Measurements from ENCODE around the gene RPL36A.

Gene RPL36A

DNA sequence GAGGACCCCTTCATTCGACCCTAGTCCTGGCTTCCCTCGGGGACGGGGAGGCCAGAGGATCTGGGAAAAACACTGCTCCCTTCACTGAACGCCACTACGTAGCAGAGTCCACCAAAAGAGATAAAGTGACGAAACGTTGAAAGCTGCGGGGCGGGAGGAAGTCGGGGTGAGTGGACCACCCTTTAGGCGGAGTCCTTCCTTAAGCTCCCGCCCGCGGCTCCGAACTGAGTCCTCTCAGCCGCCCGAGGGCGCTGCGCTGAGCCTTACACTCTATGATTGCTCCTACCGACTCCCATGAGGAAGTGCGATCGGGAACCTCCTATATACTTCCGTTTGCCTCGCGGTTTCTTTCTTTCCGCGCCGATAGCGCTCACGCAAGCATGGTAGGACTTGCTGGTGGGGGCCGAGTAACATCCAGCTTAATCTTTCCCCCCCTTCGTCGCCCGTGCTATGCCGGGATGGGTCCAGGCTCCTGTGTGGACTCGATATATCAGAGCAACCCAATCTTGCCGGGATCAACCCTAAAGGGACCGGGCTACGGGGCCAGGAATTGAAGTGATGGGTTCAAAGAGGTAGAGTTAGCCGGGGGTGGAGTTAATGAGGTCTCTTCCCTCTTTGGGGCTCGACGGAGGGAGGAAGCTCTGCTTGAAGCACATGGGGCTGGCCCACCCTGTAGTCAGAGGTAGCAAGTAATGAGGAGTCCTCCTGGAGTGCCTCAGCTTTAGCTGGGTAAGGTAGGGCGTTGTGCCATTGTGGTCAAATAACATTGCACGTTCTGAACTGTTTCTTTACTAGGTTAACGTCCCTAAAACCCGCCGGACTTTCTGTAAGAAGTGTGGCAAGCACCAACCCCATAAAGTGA, at the start of gene RPL36A:
TSS of gene RPL36A (plus strand) at position 348 of the 862 bp plus-strand sequence. CDS start at position 381, 33 bp downstream.
- Histone ChIP-seq H3K27me3 (ENCODE audit: control insufficient read depth, insufficient read depth, low read length) (no peaks in the 10 kb centered on the region), H3K4me3 (ENCODE audit: low read length) (peak within 1 kb of the TSS; percentile 98), H3K9me3 (ENCODE audit: control insufficient read depth, insufficient read depth, low read length) (no peaks in the 10 kb centered on the region), H3K27ac (ENCODE audit: low read length) (no peak within 1 kb of the TSS), H3K36me3 (ENCODE audit: control insufficient read depth, insufficient read depth, low read length) (peaks cover 12% of the 10 kb centered on the region; the same call in 1 of the 2 replicates), H3K4me1 (ENCODE audit: control insufficient read depth, insufficient read depth, low read length) (no peaks in the 10 kb centered on the region)
- WGBS (ENCODE audit: insufficient coverage, insufficient read length) = no CpG with 5 or more reads among the region's 47 CpGs
- DNase-seq (ENCODE audit: low read depth, low spot score) = peak; percentile 67

DNA sequence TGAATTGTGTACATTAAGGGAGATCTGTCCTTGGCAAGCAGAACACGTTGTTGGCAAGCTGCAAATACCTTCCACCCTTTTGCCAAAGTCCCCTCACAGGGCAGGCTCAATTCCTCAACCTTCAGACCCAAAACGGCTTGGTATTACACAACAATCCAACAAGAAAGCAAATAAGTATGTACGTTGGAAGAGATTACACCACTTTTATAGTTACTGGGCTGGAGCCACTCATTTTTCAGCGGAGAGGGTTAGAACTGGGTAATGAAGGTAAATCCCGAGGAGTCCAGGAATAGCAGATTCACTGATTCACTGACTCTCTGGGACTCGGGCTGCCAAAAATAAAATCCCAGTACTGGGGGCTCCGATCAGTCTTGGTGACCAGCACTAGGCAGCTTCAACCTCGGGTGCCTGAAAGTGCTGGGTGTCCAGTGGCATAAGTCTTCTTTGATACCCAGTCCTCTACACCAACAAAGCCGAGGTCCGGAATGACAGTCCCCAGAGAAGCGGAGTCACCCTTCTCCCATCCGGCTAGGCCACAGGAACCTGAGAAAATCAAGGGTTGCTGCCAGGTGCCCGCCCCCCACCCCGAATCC, 42.9 kb upstream of the RPL36A start:
- Histone ChIP-seq H3K9me3 (ENCODE audit: control insufficient read depth, insufficient read depth, low read length) (no peaks in the 10 kb centered on the region), H3K27me3 (ENCODE audit: control insufficient read depth, insufficient read depth, low read length) (no peaks in the 10 kb centered on the region), H3K36me3 (ENCODE audit: control insufficient read depth, insufficient read depth, low read length) (no peaks in the 10 kb centered on the region), H3K4me3 (ENCODE audit: low read length) (peak overlapping the region; percentile 87; the same call in 1 of the 2 replicates), H3K4me1 (ENCODE audit: control insufficient read depth, insufficient read depth, low read length) (no peaks in the 10 kb centered on the region), H3K27ac (ENCODE audit: low read length) (no peak overlapping the region)
- no peak for DNase-seq (ENCODE audit: low read depth, low spot score)
- no CpG with 5 or more reads among the region's 14 CpGs for WGBS (ENCODE audit: insufficient coverage, insufficient read length)

DNA sequence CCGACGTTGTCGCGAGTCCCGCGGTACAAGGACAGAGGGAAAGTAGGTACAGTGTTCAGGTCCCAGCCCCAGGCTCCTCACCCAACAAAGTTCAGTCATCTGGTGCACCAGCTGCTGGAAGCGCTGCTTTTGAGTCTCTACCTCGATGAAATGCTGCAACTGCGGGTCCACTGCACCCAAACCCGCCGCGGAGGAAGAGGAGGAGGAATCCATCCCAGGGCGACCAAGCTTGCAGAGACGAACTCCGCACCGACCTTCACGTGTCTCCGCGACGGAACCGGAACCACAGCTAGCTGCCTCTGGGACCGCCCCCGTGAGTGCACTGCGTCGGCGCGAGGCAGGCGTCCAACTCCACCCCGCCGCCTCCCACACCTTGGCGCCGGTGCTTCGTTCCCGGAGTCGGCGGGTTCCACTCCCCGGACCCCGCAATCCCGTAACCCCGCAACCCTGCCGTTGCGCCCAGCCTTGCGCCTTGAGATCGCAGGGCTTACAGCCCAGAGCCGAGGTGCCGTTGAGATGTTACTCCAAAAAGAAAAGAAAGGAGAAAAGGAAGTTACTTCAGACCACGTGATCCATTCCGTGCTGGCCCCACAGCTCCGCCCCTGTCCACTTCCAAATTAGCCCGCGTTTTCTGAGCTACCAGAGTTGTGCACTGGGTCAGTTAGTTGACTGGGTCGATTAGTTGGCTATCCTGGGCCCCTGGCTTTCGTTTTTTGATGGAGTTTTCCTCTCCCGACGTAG, 42.2 kb upstream of the RPL36A start, which contains the start of gene TIMM8A:
TSS of gene TIMM8A (minus strand) at position 291 of the 741 bp plus-strand sequence. CDS start at position 213, 78 bp downstream.
- Histone ChIP-seq H3K9me3 (ENCODE audit: control insufficient read depth, insufficient read depth, low read length) (no peaks in the 10 kb centered on the region), H3K4me3 (ENCODE audit: low read length) (peak within 1 kb of the TSS; percentile 87; the same call in 1 of the 2 replicates), H3K4me1 (ENCODE audit: control insufficient read depth, insufficient read depth, low read length) (no peaks in the 10 kb centered on the region), H3K36me3 (ENCODE audit: control insufficient read depth, insufficient read depth, low read length) (no peaks in the 10 kb centered on the region), H3K27me3 (ENCODE audit: control insufficient read depth, insufficient read depth, low read length) (no peaks in the 10 kb centered on the region), H3K27ac (ENCODE audit: low read length) (no peak within 1 kb of the TSS)
- no CpG with 5 or more reads among the region's 55 CpGs for WGBS (ENCODE audit: insufficient coverage, insufficient read length)
- peak; percentile 39 for DNase-seq (ENCODE audit: low read depth, low spot score)

DNA sequence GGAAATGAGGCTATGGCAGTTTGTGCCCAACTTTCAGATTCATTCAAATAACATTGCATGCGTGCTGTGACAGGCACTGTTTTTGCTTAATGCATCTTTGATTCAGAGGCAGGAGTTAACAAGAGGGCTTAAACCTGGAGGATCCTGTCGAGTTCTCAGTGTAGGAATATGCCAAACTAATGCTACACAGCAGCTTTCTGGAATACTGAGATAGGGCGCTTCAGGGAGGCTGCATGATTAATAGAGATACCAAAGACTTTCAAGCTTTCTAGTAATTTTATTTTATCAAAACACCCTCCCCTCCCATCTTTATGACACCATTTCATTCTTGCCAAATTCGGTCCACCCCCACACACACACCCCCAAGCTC, 41.6 kb upstream of the RPL36A start:
- WGBS (ENCODE audit: insufficient coverage, insufficient read length) = no CpG with 5 or more reads among the region's 4 CpGs
- DNase-seq (ENCODE audit: low read depth, low spot score) = no peak
- Histone ChIP-seq H3K27ac (ENCODE audit: low read length) (no peak overlapping the region), H3K4me1 (ENCODE audit: control insufficient read depth, insufficient read depth, low read length) (no peaks in the 10 kb centered on the region), H3K4me3 (ENCODE audit: low read length) (peak overlapping the region; percentile 22; the same call in 1 of the 2 replicates), H3K27me3 (ENCODE audit: control insufficient read depth, insufficient read depth, low read length) (no peaks in the 10 kb centered on the region), H3K36me3 (ENCODE audit: control insufficient read depth, insufficient read depth, low read length) (no peaks in the 10 kb centered on the region), H3K9me3 (ENCODE audit: control insufficient read depth, insufficient read depth, low read length) (no peaks in the 10 kb centered on the region)

DNA sequence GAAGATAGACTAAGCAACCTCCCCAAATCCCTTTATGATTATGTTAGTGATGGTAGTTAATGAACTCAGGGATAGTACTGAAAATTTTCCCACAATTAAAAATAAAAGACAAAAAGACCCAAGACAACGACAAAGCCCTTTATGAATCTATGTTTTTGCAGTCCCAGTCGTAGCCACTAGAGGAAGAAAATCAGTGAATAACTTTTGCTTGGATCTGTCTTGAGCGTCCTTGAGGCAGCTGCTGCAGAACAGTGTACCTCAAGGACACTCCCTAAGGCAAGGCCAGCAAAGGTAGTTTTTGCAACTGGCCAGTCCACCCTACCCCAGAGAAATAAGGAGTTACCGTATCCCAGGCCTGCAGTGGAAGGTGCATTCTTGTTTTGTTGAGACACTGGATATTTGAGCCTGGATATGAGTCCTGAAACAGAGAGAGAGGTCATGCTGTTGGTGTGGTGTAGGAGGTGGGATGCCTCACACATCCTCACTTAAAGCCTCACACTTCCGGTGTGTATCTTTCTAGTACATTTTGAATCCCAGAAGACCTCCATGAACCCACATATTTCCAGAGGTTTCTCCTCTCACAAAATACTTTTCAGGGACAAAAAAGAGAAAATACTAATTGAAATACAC, 33.5 kb upstream of the RPL36A start:
- H3K27ac ChIP-seq (ENCODE audit: low read length) = no peak overlapping the region
- no peaks in the 10 kb centered on the region for H3K36me3 ChIP-seq (ENCODE audit: control insufficient read depth, insufficient read depth, low read length)
- DNase-seq (ENCODE audit: low read depth, low spot score) = no peak
- H3K4me3 ChIP-seq (ENCODE audit: low read length) = no peak overlapping the region
- H3K9me3 ChIP-seq (ENCODE audit: control insufficient read depth, insufficient read depth, low read length) = no peaks in the 10 kb centered on the region
- no peaks in the 10 kb centered on the region for H3K4me1 ChIP-seq (ENCODE audit: control insufficient read depth, insufficient read depth, low read length)
- no peaks in the 10 kb centered on the region for H3K27me3 ChIP-seq (ENCODE audit: control insufficient read depth, insufficient read depth, low read length)
- no CpG with 5 or more reads among the region's 5 CpGs for WGBS (ENCODE audit: insufficient coverage, insufficient read length)

DNA sequence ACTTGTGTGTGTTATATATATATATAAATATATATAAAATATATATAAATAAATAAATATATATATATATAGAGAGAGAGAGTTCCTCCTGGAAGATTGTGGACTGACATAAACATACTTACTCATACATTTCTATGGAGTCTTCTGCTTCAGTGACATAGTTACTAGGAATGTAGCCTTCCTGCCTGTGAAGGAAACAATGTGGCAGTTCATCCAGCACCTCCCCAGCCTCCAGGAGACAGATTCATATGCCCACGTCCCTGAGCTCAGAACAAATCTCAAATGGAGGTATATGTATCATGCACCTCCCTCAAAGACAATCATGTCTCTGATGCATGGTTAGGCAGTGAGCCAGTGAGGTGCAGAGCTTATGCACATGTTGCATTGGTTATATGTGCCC, 30.8 kb upstream of the RPL36A start:
- Histone ChIP-seq H3K36me3 (ENCODE audit: control insufficient read depth, insufficient read depth, low read length) (no peaks in the 10 kb centered on the region), H3K4me3 (ENCODE audit: low read length) (no peak overlapping the region), H3K27ac (ENCODE audit: low read length) (no peak overlapping the region), H3K4me1 (ENCODE audit: control insufficient read depth, insufficient read depth, low read length) (no peaks in the 10 kb centered on the region), H3K9me3 (ENCODE audit: control insufficient read depth, insufficient read depth, low read length) (no peaks in the 10 kb centered on the region), H3K27me3 (ENCODE audit: control insufficient read depth, insufficient read depth, low read length) (no peaks in the 10 kb centered on the region)
- no CpG with 5 or more reads among the region's 1 CpG for WGBS (ENCODE audit: insufficient coverage, insufficient read length)
- DNase-seq (ENCODE audit: low read depth, low spot score) = no peak

DNA sequence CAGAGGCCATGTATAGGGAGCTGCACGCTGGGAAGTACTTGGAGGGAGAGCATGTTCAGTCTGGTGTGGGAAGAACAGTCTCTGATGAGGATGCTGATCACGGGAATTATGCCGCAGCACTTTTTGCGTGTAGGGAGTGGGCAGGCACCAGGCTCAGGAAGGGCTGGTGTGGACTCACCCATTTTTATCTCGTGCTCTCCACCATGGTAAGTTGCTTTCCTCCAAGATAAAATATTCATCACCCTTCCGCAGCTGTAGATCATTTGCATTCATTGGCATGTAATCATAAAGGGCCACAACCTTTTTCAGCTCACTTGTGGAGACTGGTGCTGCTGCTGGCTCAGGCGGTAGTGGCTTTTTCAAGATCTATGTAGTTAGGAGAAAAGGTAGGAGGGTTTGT, 30.4 kb upstream of the RPL36A start:
- Histone ChIP-seq H3K9me3 (ENCODE audit: control insufficient read depth, insufficient read depth, low read length) (no peaks in the 10 kb centered on the region), H3K36me3 (ENCODE audit: control insufficient read depth, insufficient read depth, low read length) (no peaks in the 10 kb centered on the region), H3K27me3 (ENCODE audit: control insufficient read depth, insufficient read depth, low read length) (no peaks in the 10 kb centered on the region), H3K27ac (ENCODE audit: low read length) (no peak overlapping the region), H3K4me3 (ENCODE audit: low read length) (no peak overlapping the region), H3K4me1 (ENCODE audit: control insufficient read depth, insufficient read depth, low read length) (no peaks in the 10 kb centered on the region)
- no CpG with 5 or more reads among the region's 7 CpGs for WGBS (ENCODE audit: insufficient coverage, insufficient read length)
- DNase-seq (ENCODE audit: low read depth, low spot score) = no peak

DNA sequence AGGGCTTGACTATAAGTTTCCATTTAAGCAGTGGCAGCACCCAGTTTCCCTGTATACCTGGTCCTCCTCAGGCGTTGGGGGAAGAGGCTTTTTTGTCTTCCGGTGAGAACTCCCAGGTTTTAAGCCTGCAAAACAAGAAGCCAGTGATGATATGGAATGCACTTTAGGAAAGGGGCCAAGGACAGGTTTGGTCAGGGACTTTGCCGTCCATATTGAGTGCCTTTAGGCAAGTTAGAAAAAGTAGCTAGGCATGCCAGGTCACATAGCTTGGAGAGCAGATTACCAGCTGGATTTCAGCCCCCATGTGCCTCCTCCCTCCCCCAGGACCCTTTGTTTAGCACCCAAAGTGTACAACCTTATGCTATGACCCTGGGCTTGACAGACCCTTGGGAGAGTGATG, 28.7 kb upstream of the RPL36A start:
- Histone ChIP-seq H3K27me3 (ENCODE audit: control insufficient read depth, insufficient read depth, low read length) (no peaks in the 10 kb centered on the region), H3K4me3 (ENCODE audit: low read length) (no peak overlapping the region), H3K27ac (ENCODE audit: low read length) (no peak overlapping the region), H3K9me3 (ENCODE audit: control insufficient read depth, insufficient read depth, low read length) (no peaks in the 10 kb centered on the region), H3K4me1 (ENCODE audit: control insufficient read depth, insufficient read depth, low read length) (no peaks in the 10 kb centered on the region), H3K36me3 (ENCODE audit: control insufficient read depth, insufficient read depth, low read length) (no peaks in the 10 kb centered on the region)
- no CpG with 5 or more reads among the region's 3 CpGs for WGBS (ENCODE audit: insufficient coverage, insufficient read length)
- DNase-seq (ENCODE audit: low read depth, low spot score) = no peak

DNA sequence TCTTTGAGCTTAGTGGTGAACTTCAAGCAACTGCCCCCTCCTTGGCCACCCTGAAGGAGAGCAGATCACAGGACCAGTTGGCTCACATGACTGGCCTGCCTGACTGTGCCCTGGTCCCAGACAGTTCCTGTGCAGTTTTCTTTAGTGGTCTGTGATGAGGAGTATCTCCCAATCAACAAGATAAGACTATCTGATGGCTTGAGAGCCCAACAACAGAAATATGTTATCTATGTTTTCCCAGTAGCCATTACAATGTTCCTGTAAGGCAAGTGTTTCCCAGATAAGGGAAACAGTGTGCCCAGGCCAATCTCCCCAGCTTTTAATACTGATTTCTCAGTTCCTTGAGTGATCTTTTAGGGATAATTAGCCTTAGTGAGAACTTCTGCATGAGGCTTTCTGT, 28.1 kb upstream of the RPL36A start:
- Histone ChIP-seq H3K36me3 (ENCODE audit: control insufficient read depth, insufficient read depth, low read length) (no peaks in the 10 kb centered on the region), H3K27ac (ENCODE audit: low read length) (no peak overlapping the region), H3K9me3 (ENCODE audit: control insufficient read depth, insufficient read depth, low read length) (no peaks in the 10 kb centered on the region), H3K27me3 (ENCODE audit: control insufficient read depth, insufficient read depth, low read length) (no peaks in the 10 kb centered on the region), H3K4me3 (ENCODE audit: low read length) (no peak overlapping the region), H3K4me1 (ENCODE audit: control insufficient read depth, insufficient read depth, low read length) (no peaks in the 10 kb centered on the region)
- DNase-seq (ENCODE audit: low read depth, low spot score) = no peak

DNA sequence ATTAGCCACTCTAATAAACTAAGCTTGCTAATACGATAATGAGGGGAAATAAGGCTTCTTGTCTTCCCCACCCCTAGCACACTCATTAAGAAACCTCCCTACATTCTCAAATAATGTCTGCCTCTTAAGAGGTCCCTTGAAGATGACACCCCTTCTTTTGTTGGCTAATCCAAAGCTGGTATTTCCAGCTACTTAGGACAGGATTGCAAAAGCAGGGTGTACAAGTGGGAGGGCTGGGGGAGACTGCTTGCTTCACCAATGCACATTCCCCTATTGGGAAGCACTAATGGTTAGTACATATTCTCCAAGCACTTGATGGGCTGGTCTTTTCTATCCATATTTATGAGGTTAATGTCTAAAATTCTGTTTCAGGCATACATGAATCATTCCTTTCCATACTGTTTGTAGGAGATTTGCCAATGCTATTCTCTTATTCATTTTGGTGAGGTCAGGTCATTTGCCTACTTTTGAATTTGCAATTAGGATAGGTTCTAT, 25.5 kb upstream of the RPL36A start:
- Histone ChIP-seq H3K4me3 (ENCODE audit: low read length) (no peak overlapping the region), H3K9me3 (ENCODE audit: control insufficient read depth, insufficient read depth, low read length) (no peaks in the 10 kb centered on the region), H3K27ac (ENCODE audit: low read length) (no peak overlapping the region), H3K27me3 (ENCODE audit: control insufficient read depth, insufficient read depth, low read length) (no peaks in the 10 kb centered on the region), H3K4me1 (ENCODE audit: control insufficient read depth, insufficient read depth, low read length) (no peaks in the 10 kb centered on the region), H3K36me3 (ENCODE audit: control insufficient read depth, insufficient read depth, low read length) (no peaks in the 10 kb centered on the region)
- DNase-seq (ENCODE audit: low read depth, low spot score) = no peak
- no CpG with 5 or more reads among the region's 1 CpG for WGBS (ENCODE audit: insufficient coverage, insufficient read length)

Measured in iPS DF 6.9 (cell line).